WTC11 (cell line): ENCODE data around the gene RNASE11. TPM values are rescaled to one million over a fixed set of nuclear protein-coding genes. Genes with fewer than 3 reads are reported as not detected.

ENCODE experiments used
- ATAC-seq: fragments of 200-7000 bp; cut with Tn5 transposase; 2 replicates; pipeline ENCODE4 v1.10.0; 2021; ENCODE audit warnings: mild to moderate bottlenecking, moderate library complexity
- CTCF ChIA-PET: fragments of 300-600 bp; sonication (Branson Sonifier 250); formaldehyde crosslinking; loops from one replicate; lab custom pipeline; 2021; ENCODE audit warnings: antibody characterized with exemption; lab: Charles Lee
- POLR2A ChIA-PET: fragments of 350-600 bp; sonication (Branson Sonifier 250); formaldehyde crosslinking; loops from one replicate; lab custom pipeline; 2021; ENCODE audit warnings: antibody characterized with exemption; lab: Charles Lee
- DNase-seq: peaks from one replicate; pipeline ENCODE4 v3.0.0; 2021; ENCODE audit warnings: low spot score
- H3K27ac Mint-ChIP-seq: 2 replicates; pipeline ENCODE4 v1.8.0; 2021; ENCODE audit warnings: mixed read lengths
- H3K27me3 Mint-ChIP-seq: 2 replicates; pipeline ENCODE4 v1.8.0; 2021; ENCODE audit warnings: low read depth, mild to moderate bottlenecking, moderate library complexity, mixed read lengths
- H3K36me3 Mint-ChIP-seq: 2 replicates; pipeline ENCODE4 v1.8.0; 2021; ENCODE audit warnings: mixed read lengths
- H3K4me1 Mint-ChIP-seq: 2 replicates; pipeline ENCODE4 v1.8.0; 2022; ENCODE audit warnings: mixed read lengths
- H3K4me3 Mint-ChIP-seq: 2 replicates; pipeline ENCODE4 v1.8.0; 2021; ENCODE audit warnings: mild to moderate bottlenecking, moderate library complexity, mixed read lengths
- H3K9me3 Mint-ChIP-seq: 2 replicates; pipeline ENCODE4 v1.8.0; 2021; ENCODE audit warnings: mixed read lengths
- CREM ChIP-seq: sonication (generic); formaldehyde crosslinking; IDR thresholded peaks from 2 replicates; pipeline ENCODE4 v1.8.1; 2022; ENCODE audit warnings: mild to moderate bottlenecking, missing genetic modification reagents, moderate library complexity
- JAZF1 ChIP-seq: fragments of 250-450 bp; sonication (Bioruptor Pico); IDR thresholded peaks from 2 replicates; pipeline ENCODE4 v1.9.0; 2021; ENCODE audit warnings: moderate library complexity, mild to moderate bottlenecking, inconsistent platforms
- MXD4 ChIP-seq: fragments of 250-450 bp; sonication (Bioruptor Pico); IDR thresholded peaks from 2 replicates; pipeline ENCODE4 v1.8.0; 2021; ENCODE audit warnings: mild to moderate bottlenecking, moderate library complexity, borderline replicate concordance
- MYBL2 ChIP-seq: sonication (generic); formaldehyde crosslinking; IDR thresholded peaks from 2 replicates; pipeline ENCODE4 v1.8.1; 2023; ENCODE audit warnings: mild to moderate bottlenecking, moderate library complexity, missing genetic modification reagents
- TEAD4 ChIP-seq: sonication (generic); formaldehyde crosslinking; IDR thresholded peaks from 2 replicates; pipeline ENCODE4 v1.8.0; 2022; ENCODE audit warnings: mild to moderate bottlenecking, missing genetic modification reagents
- ZBTB21 ChIP-seq: sonication (generic); formaldehyde crosslinking; IDR thresholded peaks from 2 replicates; pipeline ENCODE4 v1.8.1; 2023; ENCODE audit warnings: mild to moderate bottlenecking, missing genetic modification reagents, borderline replicate concordance
- ZSCAN18 ChIP-seq: fragments of 250-450 bp; sonication (Bioruptor Pico); IDR thresholded peaks from 2 replicates; pipeline ENCODE4 v2.1.2; 2022; ENCODE audit warnings: mild to moderate bottlenecking, moderate library complexity
- total RNA-seq: library from RNA; stranded (reverse); gene quantifications from 3 replicates; pipeline ENCODE4 v1.2.3, GENCODE V29; 2021
- TF ChIP-seq, protein P1 (sequence below): sonication (generic); formaldehyde crosslinking; IDR thresholded peaks from 2 replicates; pipeline ENCODE4 v1.8.1; 2023; ENCODE audit warnings: mild to moderate bottlenecking, moderate library complexity, missing genetic modification reagents
- TF ChIP-seq, protein P2 (sequence below): sonication (generic); formaldehyde crosslinking; IDR thresholded peaks from 2 replicates; pipeline ENCODE4 v1.8.0; 2023; ENCODE audit warnings: missing genetic modification reagents
- TF ChIP-seq, protein P3 (sequence below): sonication (generic); formaldehyde crosslinking; IDR thresholded peaks from 2 replicates; pipeline ENCODE4 v1.8.0; 2023; ENCODE audit warnings: mild to moderate bottlenecking, missing genetic modification reagents
- TF ChIP-seq, protein P4 (sequence below): fragments of 250-450 bp; sonication (Bioruptor Pico); IDR thresholded peaks from 2 replicates; pipeline ENCODE4 v1.9.0; 2021; ENCODE audit warnings: mild to moderate bottlenecking, borderline replicate concordance
- TF ChIP-seq, protein P5 (sequence below): fragments of 250-450 bp; sonication (Bioruptor Pico); IDR thresholded peaks from 2 replicates; pipeline ENCODE4 v1.9.0; 2021; ENCODE audit warnings: mild to moderate bottlenecking

RNASE11 gene
- total RNA-seq, 1 experiment from 2014 or later = not detected

- no peak for TF ChIP-seq ZSCAN18 (CRISPR knock-in tag)
Observed at GRCh38 chr14:20631023-20631879, 43.5 kb upstream of the RNASE11 start (continued).

DNA sequence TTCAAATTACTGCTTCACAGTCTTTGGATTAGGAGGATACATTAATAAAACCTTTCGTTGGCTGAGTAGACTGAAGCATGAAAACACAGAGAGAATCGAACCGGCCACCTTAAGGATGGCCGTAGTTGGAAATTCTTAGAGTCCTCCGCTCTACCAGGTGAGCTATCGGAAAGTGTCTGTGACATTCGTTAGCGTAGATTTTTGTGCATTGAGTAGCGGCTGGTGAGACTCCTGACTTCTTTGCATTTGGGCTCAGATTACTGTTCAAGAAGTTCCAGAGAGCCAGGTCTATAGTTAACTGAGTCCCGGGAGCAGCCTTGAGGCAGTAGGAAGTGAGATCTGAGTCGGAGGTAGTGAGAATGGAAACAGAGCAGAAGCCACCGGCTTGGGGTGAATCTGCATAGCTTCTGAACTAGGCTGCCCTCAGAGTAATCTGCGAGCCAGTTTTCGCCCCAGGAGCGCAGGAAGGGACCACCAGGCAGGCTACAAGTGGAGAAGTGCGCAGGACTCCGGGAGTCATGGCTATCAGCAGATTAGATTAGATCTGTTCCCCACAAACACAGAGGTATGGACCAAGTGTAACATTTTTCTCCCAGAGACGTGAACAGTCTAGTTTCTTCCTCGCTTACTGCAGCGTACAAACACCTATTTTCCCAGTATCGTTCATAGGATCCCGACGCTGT, 42.7 kb upstream of the RNASE11 start:
- 0 out of 2 replicates have a peak, but pooled peaks cover 4% of the 10 kb centered on the region for H3K9me3 Mint-ChIP-seq
- ChIA-PET CTCF (interaction anchor here (0.6 to 3.1 kb wide), 7 partner anchors 17 to 340 kb away, joined by 3 to 30 read pairs (median 6); no protein-coding TSS in a partner anchor), POLR2A (interaction anchor here (0.8 to 1.1 kb wide), 2 partner anchors 54 to 287 kb away, joined by 3 to 6 read pairs; partner anchors contain the start of genes PARP2 and RNASE4)
- H3K27me3 Mint-ChIP-seq = peaks cover 65% of the 10 kb centered on the region
- ATAC-seq = peak; percentile 12
- peaks cover 24% of the 10 kb centered on the region for H3K4me1 Mint-ChIP-seq
- peak overlapping the region; percentile 93 for H3K4me3 Mint-ChIP-seq
- peak; percentile 72 for DNase-seq
- no peaks in the 10 kb centered on the region for H3K36me3 Mint-ChIP-seq
- TF ChIP-seq TEAD4 = no peak
- TF ChIP-seq, protein P1, sequence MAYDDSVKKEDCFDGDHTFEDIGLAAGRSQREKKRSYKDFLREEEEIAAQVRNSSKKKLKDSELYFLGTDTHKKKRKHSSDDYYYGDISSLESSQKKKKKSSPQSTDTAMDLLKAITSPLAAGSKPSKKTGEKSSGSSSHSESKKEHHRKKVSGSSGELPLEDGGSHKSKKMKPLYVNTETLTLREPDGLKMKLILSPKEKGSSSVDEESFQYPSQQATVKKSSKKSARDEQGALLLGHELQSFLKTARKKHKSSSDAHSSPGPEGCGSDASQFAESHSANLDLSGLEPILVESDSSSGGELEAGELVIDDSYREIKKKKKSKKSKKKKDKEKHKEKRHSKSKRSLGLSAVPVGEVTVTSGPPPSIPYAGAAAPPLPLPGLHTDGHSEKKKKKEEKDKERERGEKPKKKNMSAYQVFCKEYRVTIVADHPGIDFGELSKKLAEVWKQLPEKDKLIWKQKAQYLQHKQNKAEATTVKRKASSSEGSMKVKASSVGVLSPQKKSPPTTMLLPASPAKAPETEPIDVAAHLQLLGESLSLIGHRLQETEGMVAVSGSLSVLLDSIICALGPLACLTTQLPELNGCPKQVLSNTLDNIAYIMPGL (CRISPR knock-in tag) = peak; percentile 49; the same call in 1 of the 2 replicates
- peak overlapping the region; percentile 79 for H3K27ac Mint-ChIP-seq

- peaks cover 57% of the 10 kb centered on the region for H3K27me3 Mint-ChIP-seq
- peak overlapping the region; percentile 93 for H3K4me3 Mint-ChIP-seq
- no peaks in the 10 kb centered on the region for H3K9me3 Mint-ChIP-seq
- ChIA-PET POLR2A (interaction anchor here (0.7 kb wide), 1 partner anchor 29 kb away, joined by 3 read pairs; no protein-coding TSS in a partner anchor), CTCF (interaction anchor here (0.8 to 1.6 kb wide), 6 partner anchors 15 to 343 kb away, joined by 3 to 6 read pairs (median 4); no protein-coding TSS in a partner anchor)
- no peak overlapping the region; the same call in 1 of the 2 replicates for H3K27ac Mint-ChIP-seq
- DNase-seq = no peak
- H3K4me1 Mint-ChIP-seq = peaks cover 31% of the 10 kb centered on the region
- ATAC-seq = no peak
- no peaks in the 10 kb centered on the region for H3K36me3 Mint-ChIP-seq
- TF ChIP-seq JAZF1 (CRISPR knock-in tag) (no peak), MXD4 (CRISPR knock-in tag) (no peak), MYBL2 (CRISPR knock-in tag) (no peak), TEAD4 (no peak), CREM (CRISPR knock-in tag) (no peak), ZBTB21 (CRISPR knock-in tag) (no peak)
- TF ChIP-seq, protein P2, sequence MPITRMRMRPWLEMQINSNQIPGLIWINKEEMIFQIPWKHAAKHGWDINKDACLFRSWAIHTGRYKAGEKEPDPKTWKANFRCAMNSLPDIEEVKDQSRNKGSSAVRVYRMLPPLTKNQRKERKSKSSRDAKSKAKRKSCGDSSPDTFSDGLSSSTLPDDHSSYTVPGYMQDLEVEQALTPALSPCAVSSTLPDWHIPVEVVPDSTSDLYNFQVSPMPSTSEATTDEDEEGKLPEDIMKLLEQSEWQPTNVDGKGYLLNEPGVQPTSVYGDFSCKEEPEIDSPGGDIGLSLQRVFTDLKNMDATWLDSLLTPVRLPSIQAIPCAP (CRISPR knock-in tag) = no peak
- TF ChIP-seq, protein P3, sequence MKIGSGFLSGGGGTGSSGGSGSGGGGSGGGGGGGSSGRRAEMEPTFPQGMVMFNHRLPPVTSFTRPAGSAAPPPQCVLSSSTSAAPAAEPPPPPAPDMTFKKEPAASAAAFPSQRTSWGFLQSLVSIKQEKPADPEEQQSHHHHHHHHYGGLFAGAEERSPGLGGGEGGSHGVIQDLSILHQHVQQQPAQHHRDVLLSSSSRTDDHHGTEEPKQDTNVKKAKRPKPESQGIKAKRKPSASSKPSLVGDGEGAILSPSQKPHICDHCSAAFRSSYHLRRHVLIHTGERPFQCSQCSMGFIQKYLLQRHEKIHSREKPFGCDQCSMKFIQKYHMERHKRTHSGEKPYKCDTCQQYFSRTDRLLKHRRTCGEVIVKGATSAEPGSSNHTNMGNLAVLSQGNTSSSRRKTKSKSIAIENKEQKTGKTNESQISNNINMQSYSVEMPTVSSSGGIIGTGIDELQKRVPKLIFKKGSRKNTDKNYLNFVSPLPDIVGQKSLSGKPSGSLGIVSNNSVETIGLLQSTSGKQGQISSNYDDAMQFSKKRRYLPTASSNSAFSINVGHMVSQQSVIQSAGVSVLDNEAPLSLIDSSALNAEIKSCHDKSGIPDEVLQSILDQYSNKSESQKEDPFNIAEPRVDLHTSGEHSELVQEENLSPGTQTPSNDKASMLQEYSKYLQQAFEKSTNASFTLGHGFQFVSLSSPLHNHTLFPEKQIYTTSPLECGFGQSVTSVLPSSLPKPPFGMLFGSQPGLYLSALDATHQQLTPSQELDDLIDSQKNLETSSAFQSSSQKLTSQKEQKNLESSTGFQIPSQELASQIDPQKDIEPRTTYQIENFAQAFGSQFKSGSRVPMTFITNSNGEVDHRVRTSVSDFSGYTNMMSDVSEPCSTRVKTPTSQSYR (CRISPR knock-in tag) = no peak
- TF ChIP-seq, protein P4, sequence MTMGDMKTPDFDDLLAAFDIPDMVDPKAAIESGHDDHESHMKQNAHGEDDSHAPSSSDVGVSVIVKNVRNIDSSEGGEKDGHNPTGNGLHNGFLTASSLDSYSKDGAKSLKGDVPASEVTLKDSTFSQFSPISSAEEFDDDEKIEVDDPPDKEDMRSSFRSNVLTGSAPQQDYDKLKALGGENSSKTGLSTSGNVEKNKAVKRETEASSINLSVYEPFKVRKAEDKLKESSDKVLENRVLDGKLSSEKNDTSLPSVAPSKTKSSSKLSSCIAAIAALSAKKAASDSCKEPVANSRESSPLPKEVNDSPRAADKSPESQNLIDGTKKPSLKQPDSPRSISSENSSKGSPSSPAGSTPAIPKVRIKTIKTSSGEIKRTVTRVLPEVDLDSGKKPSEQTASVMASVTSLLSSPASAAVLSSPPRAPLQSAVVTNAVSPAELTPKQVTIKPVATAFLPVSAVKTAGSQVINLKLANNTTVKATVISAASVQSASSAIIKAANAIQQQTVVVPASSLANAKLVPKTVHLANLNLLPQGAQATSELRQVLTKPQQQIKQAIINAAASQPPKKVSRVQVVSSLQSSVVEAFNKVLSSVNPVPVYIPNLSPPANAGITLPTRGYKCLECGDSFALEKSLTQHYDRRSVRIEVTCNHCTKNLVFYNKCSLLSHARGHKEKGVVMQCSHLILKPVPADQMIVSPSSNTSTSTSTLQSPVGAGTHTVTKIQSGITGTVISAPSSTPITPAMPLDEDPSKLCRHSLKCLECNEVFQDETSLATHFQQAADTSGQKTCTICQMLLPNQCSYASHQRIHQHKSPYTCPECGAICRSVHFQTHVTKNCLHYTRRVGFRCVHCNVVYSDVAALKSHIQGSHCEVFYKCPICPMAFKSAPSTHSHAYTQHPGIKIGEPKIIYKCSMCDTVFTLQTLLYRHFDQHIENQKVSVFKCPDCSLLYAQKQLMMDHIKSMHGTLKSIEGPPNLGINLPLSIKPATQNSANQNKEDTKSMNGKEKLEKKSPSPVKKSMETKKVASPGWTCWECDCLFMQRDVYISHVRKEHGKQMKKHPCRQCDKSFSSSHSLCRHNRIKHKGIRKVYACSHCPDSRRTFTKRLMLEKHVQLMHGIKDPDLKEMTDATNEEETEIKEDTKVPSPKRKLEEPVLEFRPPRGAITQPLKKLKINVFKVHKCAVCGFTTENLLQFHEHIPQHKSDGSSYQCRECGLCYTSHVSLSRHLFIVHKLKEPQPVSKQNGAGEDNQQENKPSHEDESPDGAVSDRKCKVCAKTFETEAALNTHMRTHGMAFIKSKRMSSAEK = no peak
- TF ChIP-seq, protein P5, sequence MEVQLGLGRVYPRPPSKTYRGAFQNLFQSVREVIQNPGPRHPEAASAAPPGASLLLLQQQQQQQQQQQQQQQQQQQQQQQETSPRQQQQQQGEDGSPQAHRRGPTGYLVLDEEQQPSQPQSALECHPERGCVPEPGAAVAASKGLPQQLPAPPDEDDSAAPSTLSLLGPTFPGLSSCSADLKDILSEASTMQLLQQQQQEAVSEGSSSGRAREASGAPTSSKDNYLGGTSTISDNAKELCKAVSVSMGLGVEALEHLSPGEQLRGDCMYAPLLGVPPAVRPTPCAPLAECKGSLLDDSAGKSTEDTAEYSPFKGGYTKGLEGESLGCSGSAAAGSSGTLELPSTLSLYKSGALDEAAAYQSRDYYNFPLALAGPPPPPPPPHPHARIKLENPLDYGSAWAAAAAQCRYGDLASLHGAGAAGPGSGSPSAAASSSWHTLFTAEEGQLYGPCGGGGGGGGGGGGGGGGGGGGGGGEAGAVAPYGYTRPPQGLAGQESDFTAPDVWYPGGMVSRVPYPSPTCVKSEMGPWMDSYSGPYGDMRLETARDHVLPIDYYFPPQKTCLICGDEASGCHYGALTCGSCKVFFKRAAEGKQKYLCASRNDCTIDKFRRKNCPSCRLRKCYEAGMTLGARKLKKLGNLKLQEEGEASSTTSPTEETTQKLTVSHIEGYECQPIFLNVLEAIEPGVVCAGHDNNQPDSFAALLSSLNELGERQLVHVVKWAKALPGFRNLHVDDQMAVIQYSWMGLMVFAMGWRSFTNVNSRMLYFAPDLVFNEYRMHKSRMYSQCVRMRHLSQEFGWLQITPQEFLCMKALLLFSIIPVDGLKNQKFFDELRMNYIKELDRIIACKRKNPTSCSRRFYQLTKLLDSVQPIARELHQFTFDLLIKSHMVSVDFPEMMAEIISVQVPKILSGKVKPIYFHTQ (CRISPR knock-in tag) = no peak
Observed at GRCh38 chr14:20628063-20628854, 40.5 kb upstream of the RNASE11 start.
